H1 (cell line): ENCODE results near the gene HES1. TPM values are rescaled to one million over a fixed set of nuclear protein-coding genes. Genes with fewer than 3 reads are reported as not detected.

ENCODE experiments used
- CTCF ChIA-PET: fragments of 300-600 bp; sonication (Branson Sonifier 250); formaldehyde crosslinking; loops from one replicate; lab custom pipeline; 2021; ENCODE audit not compliant: partially characterized antibody; lab: Charles Lee
- POLR2A ChIA-PET: fragments of 300-600 bp; sonication (Branson Sonifier 250); formaldehyde crosslinking; loops from one replicate; lab custom pipeline; 2021; ENCODE audit warnings: inconsistent platforms; ENCODE audit not compliant: partially characterized antibody; lab: Charles Lee
- DNase-seq, 2 experiments: peaks; one replicate each; pipeline versions ENCODE4 v3.0.0 to v3.0.0-alpha.2; 2010 to 2022; ENCODE audit warnings: low spot score in 2 of 2, low read depth in 1 of 2, mixed read lengths in 1 of 2
- FAIRE-seq: peaks from 2 replicates; lab custom pipeline; 2011; peaks lifted over from hg19 to GRCh38; lab: Jason Lieb, UNC
- H2AFZ ChIP-seq: 2 replicates; pipeline ENCODE4 v1.8.1; 2012; ENCODE audit warnings: low read length, inconsistent platforms
- H2AK5ac ChIP-seq: 2 replicates; pipeline ENCODE4 v1.6.1; 2013; ENCODE audit warnings: low read depth, low read length
- H2BK120ac ChIP-seq: replicated peaks from 2 replicates; pipeline ENCODE3; 2013; ENCODE audit warnings: low read depth, low read length, inconsistent platforms
- H2BK12ac ChIP-seq: 2 replicates; pipeline ENCODE4 v1.6.1; 2013; ENCODE audit warnings: low read depth, low read length
- H2BK15ac ChIP-seq: 2 replicates; pipeline ENCODE4 v1.6.1; 2013; ENCODE audit warnings: low read length
- H2BK20ac ChIP-seq: 2 replicates; pipeline ENCODE4 v1.6.1; 2013; ENCODE audit warnings: low read length
- H2BK5ac ChIP-seq: 2 replicates; pipeline ENCODE4 v1.6.1; 2013; ENCODE audit warnings: low read depth, low read length
- H3K14ac ChIP-seq: 2 replicates; pipeline ENCODE4 v1.6.1; 2013; ENCODE audit warnings: inconsistent platforms; ENCODE audit not compliant: insufficient read length
- H3K18ac ChIP-seq: 2 replicates; pipeline ENCODE4 v1.6.1; 2013; ENCODE audit warnings: low read length; ENCODE audit errors: extremely low read depth
- H3K23ac ChIP-seq: 2 replicates; pipeline ENCODE4 v1.6.1; 2013; ENCODE audit warnings: inconsistent platforms; ENCODE audit not compliant: insufficient read length
- H3K23me2 ChIP-seq: 2 replicates; pipeline ENCODE4 v1.6.1; 2013; ENCODE audit warnings: low read depth, low read length
- H3K27ac ChIP-seq: 2 replicates; pipeline ENCODE4 v1.6.1; 2011; ENCODE audit warnings: low read depth, low read length, inconsistent platforms
- H3K27me3 ChIP-seq, 4 experiments: replicated peaks in 1 of 4; 1 replicate in 1 of 4; 2 replicates in 3 of 4; pipeline versions ENCODE4 v1.6.1 to v1.8.1; 2011 to 2013; ENCODE audit warnings: low read length in 3 of 4, mild to moderate bottlenecking in 3 of 4, inconsistent platforms in 2 of 4, mixed read lengths in 2 of 4, moderate library complexity in 1 of 4; ENCODE audit not compliant: control insufficient read depth in 3 of 4, insufficient read depth in 3 of 4; ENCODE audit errors: extremely low read depth in 1 of 4
- H3K36me3 ChIP-seq, 4 experiments: 2 replicates each; pipeline versions ENCODE4 v1.6.1 to v1.8.1; 2011 to 2013; ENCODE audit warnings: mild to moderate bottlenecking in 4 of 4, low read length in 3 of 4, moderate library complexity in 2 of 4, control low read depth in 1 of 4, inconsistent platforms in 1 of 4; ENCODE audit not compliant: insufficient read depth in 4 of 4, control insufficient read depth in 2 of 4
- H3K4ac ChIP-seq: replicated peaks from 2 replicates; pipeline ENCODE3; 2013; ENCODE audit warnings: low read length, low read depth, mixed read lengths, inconsistent platforms; ENCODE audit not compliant: insufficient read length
- H3K4me1 ChIP-seq, 4 experiments: replicated peaks in 1 of 4; 1 replicate in 1 of 4; 2 replicates in 3 of 4; pipeline versions ENCODE4 v1.6.1 to v1.8.1; 2011 to 2013; ENCODE audit warnings: low read length in 3 of 4, inconsistent platforms in 2 of 4, mixed read lengths in 1 of 4; ENCODE audit not compliant: insufficient read depth in 4 of 4, control insufficient read depth in 3 of 4
- H3K4me2 ChIP-seq, 2 experiments: 2 replicates each; pipeline versions ENCODE4 v1.6.1 to v1.8.1; 2011 to 2013; ENCODE audit warnings: low read depth in 2 of 2, low read length in 2 of 2, control low read depth in 1 of 2, inconsistent platforms in 1 of 2, mild to moderate bottlenecking in 1 of 2; ENCODE audit not compliant: insufficient read depth in 1 of 2
- H3K4me3 ChIP-seq, 4 experiments: fragments of 200-600, 300-600 bp in 1 of 4; sonication (generic), shearing (Covaris generic), sonication (Bioruptor Twin) in 1 of 4; 2 replicates each; pipeline versions ENCODE4 v1.5.1 to v1.8.1; 2011 to 2016; ENCODE audit warnings: low read length in 4 of 4, low read depth in 3 of 4, control low read depth in 2 of 4, inconsistent platforms in 2 of 4, mild to moderate bottlenecking in 2 of 4, mixed read lengths in 1 of 4, moderate library complexity in 1 of 4; ENCODE audit not compliant: insufficient read depth in 2 of 4; ENCODE audit errors: extremely low read depth in 1 of 4
- H3K56ac ChIP-seq: replicated peaks from 2 replicates; pipeline ENCODE3; 2013; ENCODE audit warnings: low read depth, mild to moderate bottlenecking, mixed read lengths, low read length, inconsistent platforms; ENCODE audit not compliant: insufficient read length
- H3K79me1 ChIP-seq: 2 replicates; pipeline ENCODE4 v1.6.1; 2013; ENCODE audit warnings: low read depth, low read length, control low read depth
- H3K79me2 ChIP-seq, 2 experiments: 2 replicates each; pipeline versions ENCODE4 v1.6.1 to v1.8.1; 2012 to 2013; ENCODE audit warnings: low read length in 2 of 2, mild to moderate bottlenecking in 2 of 2, inconsistent platforms in 1 of 2; ENCODE audit not compliant: insufficient read depth in 2 of 2, control insufficient read depth in 1 of 2
- H3K9ac ChIP-seq, 4 experiments: replicated peaks in 1 of 4; 1 replicate in 1 of 4; 2 replicates in 3 of 4; pipeline versions ENCODE4 v1.6.1 to v1.8.1; 2011 to 2013; ENCODE audit warnings: low read depth in 3 of 4, low read length in 3 of 4, control low read depth in 2 of 4, mild to moderate bottlenecking in 2 of 4, moderate library complexity in 2 of 4, inconsistent platforms in 1 of 4; ENCODE audit errors: extremely low read depth in 1 of 4
- H3K9me3 ChIP-seq, 2 experiments: 2 replicates each; pipeline versions ENCODE4 v1.6.1 to v1.8.1; 2012 to 2013; ENCODE audit warnings: mild to moderate bottlenecking in 2 of 2, moderate library complexity in 2 of 2, control low read depth in 1 of 2, inconsistent platforms in 1 of 2, low read depth in 1 of 2, low read length in 1 of 2, mixed read lengths in 1 of 2; ENCODE audit not compliant: insufficient read depth in 2 of 2
- H4K20me1 ChIP-seq, 2 experiments: replicated peaks in 1 of 2; 2 replicates each; pipeline versions ENCODE3 to v1.8.1; 2011 to 2013; ENCODE audit warnings: inconsistent platforms in 2 of 2, low read length in 2 of 2, mild to moderate bottlenecking in 1 of 2; ENCODE audit not compliant: insufficient read depth in 2 of 2, control insufficient read depth in 1 of 2
- H4K5ac ChIP-seq: 2 replicates; pipeline ENCODE4 v1.6.1; 2013; ENCODE audit warnings: low read length, low read depth, mixed read lengths, inconsistent platforms; ENCODE audit not compliant: insufficient read length
- H4K8ac ChIP-seq: 2 replicates; pipeline ENCODE4 v1.8.0; 2013; ENCODE audit warnings: mild to moderate bottlenecking, moderate library complexity, low read length, inconsistent platforms; ENCODE audit not compliant: insufficient read depth; ENCODE audit errors: extremely low read depth
- H4K91ac ChIP-seq: replicated peaks from 2 replicates; pipeline ENCODE3; 2013; ENCODE audit warnings: low read length, mixed read lengths, inconsistent platforms; ENCODE audit not compliant: insufficient read length
- CHD1 ChIP-seq: IDR thresholded peaks from 2 replicates; pipeline ENCODE4 v1.6.1; 2012; ENCODE audit warnings: low read depth, low read length, improper control_type of control experiment
- CREB1 ChIP-seq: IDR thresholded peaks from 2 replicates; pipeline ENCODE4 v1.6.1; 2012; ENCODE audit warnings: inconsistent platforms
- EZH2 ChIP-seq: fragments of 200-600 bp; sonication (generic); IDR thresholded peaks from 2 replicates; pipeline ENCODE4 v1.7.1; 2012; ENCODE audit warnings: low read depth, mild to moderate bottlenecking, moderate library complexity, low read length, inconsistent platforms; ENCODE audit not compliant: severe bottlenecking
- FOSL1 ChIP-seq: IDR thresholded peaks from 2 replicates; pipeline ENCODE4 v1.6.1; 2011; ENCODE audit warnings: mild to moderate bottlenecking, low read depth, low read length, moderate library complexity; ENCODE audit not compliant: insufficient read depth
- KDM1A ChIP-seq: fragments of 200-600, 300-600 bp; sonication (generic); IDR thresholded peaks from 2 replicates; pipeline ENCODE4 v1.7.1; 2016; ENCODE audit warnings: mild to moderate bottlenecking, low read length, borderline replicate concordance
- RNF2 ChIP-seq: fragments of 200-900, 300-1000 bp; sonication (generic); IDR thresholded peaks from 2 replicates; pipeline ENCODE4 v1.7.1; 2016; ENCODE audit warnings: borderline replicate concordance, low read depth, mild to moderate bottlenecking, antibody characterized with exemption, low read length; ENCODE audit not compliant: poor library complexity, severe bottlenecking; ENCODE audit errors: missing control alignments
- SAP30 ChIP-seq: fragments of 300-600 bp; sonication (generic); IDR thresholded peaks from 2 replicates; pipeline ENCODE4 v1.7.1; 2012; ENCODE audit warnings: low read length, moderate library complexity, mild to moderate bottlenecking, inconsistent platforms; ENCODE audit not compliant: insufficient read depth, insufficient replicate concordance
- SUZ12 ChIP-seq: fragments of 200-600 bp; sonication (generic); IDR thresholded peaks from 2 replicates; pipeline ENCODE4 v1.6.1; 2012; ENCODE audit warnings: mild to moderate bottlenecking, inconsistent platforms, low read length, moderate library complexity, mixed read lengths
- TAF7 ChIP-seq: optimal IDR thresholded peaks from 2 replicates; pipeline ENCODE3; 2011; ENCODE audit warnings: low read depth, mild to moderate bottlenecking, inconsistent platforms, low read length, moderate library complexity, borderline replicate concordance
- WGBS, 2 experiments: shearing (Covaris generic) in 1 of 2; methylation state at CpG; one replicate each; pipeline versions ENCODE4 v1.1.6 to v1.1.7; 2013 to 2015; ENCODE audit warnings: low lambda C conversion rate in 2 of 2, mixed read lengths in 2 of 2, inconsistent platforms in 1 of 2, low coverage in 1 of 2, missing lambda C conversion rate in 1 of 2; ENCODE audit not compliant: insufficient replicate concordance in 2 of 2, insufficient coverage in 1 of 2, insufficient read length in 1 of 2; ENCODE audit errors: extremely low coverage in 1 of 2, missing lambda C conversion rate in 1 of 2; 5-methylcytosine and 5-hydroxymethylcytosine counted together
- polyA plus RNA-seq, 7 experiments: library from polyadenylated mRNA; depleted of rRNA in 3 of 7; stranded (reverse) in 5 of 7; unstranded in 2 of 7; fragments of >200 nt in 5 of 7; fragments of 200-250 nt in 2 of 7; gene quantifications; 1 replicate in 5 of 7; 2 replicates in 1 of 7; 4 replicates in 1 of 7; pipeline versions ENCODE4 v1.2.1 to v1.2.3, GENCODE V29; 2011 to 2013; ENCODE audit warnings: missing spikeins in 2 of 7, mixed read lengths in 2 of 7
- total RNA-seq: library from RNA; stranded (reverse); fragmentation: NEBNext Ultra II Directional; extraction: Animal tissue kit (Norgen Biotek cat#: 25700); gene quantifications from 2 replicates; pipeline ENCODE4 v1.2.1, GENCODE V29; 2021
- TF ChIP-seq, protein P1 (sequence below): IDR thresholded peaks from 2 replicates; pipeline ENCODE4 v1.6.1; 2012; ENCODE audit warnings: inconsistent platforms

HES1 gene
- total and polyA plus RNA-seq, 2 of the 8 experiments (the other 6 are each of a cell fraction or from before 2014, with no cell fraction given), result 7.9 to 12.9 TPM

DNA sequence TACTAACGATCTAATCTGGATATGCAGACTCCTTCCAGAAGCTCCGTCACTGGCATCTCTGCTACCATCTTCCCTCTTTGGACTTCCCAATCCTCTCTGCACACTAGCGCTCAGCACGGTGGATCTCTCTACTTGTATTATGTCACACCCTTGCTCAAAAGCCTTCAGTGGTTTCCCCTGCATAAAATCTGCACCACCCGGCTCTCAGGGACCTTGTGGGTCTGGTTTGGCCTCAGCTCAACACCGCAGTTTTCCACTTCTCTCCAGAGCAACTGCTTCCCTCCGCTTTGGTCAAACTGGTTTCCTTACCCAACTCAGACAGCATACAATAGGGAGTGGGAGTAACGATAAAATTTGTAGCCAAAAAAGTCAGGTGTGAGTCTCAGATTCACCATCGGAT is 30.7 kb upstream of the HES1 start:
- ChIA-PET CTCF (interaction anchor here (0.7 to 1.0 kb wide), 2 partner anchors 31 to 142 kb away, joined by 3 to 8 read pairs; no protein-coding TSS in a partner anchor), POLR2A (interaction anchor here (0.6 kb wide), 1 partner anchor 25 kb away, joined by 3 read pairs; no protein-coding TSS in a partner anchor)
- Histone ChIP-seq H2BK20ac (no peak overlapping the region), H3K56ac (no peak overlapping the region), H2AFZ (no peak overlapping the region), H3K18ac (no peak overlapping the region), H3K14ac (no peak overlapping the region), H3K79me2 (no peaks in the 10 kb centered on the region), H2BK15ac (no peak overlapping the region), H2BK120ac (no peak overlapping the region), H3K4me1 (peaks cover 0 to 7% (median 0%) of the 10 kb centered on the region in 4 experiments; a peak in 3 of 7 replicates), H3K4ac (no peak overlapping the region), H3K27ac (no peak overlapping the region), H2BK5ac (no peak overlapping the region), H3K4me2 (no peak overlapping the region), H4K20me1 (no peaks in the 10 kb centered on the region), H3K4me3 (no peak overlapping the region), H3K9me3 (no peaks in the 10 kb centered on the region), H3K9ac (no peak overlapping the region), H3K36me3 (no peaks in the 10 kb centered on the region), H3K23ac (no peak overlapping the region), H2AK5ac (no peak overlapping the region), H2BK12ac (no peak overlapping the region), H3K79me1 (no peaks in the 10 kb centered on the region), H4K91ac (no peak overlapping the region), H3K27me3 (no peaks in the 10 kb centered on the region), H3K23me2 (no peaks in the 10 kb centered on the region), H4K5ac (no peak overlapping the region), H4K8ac (no peak overlapping the region)
- FAIRE-seq, result no peak
- DNase-seq, result no peak
- 91% methylated on average over 9 of the region's 9 CpGs; no CpG with 5 or more reads in 1 of the 2 experiments for WGBS, 2 experiments
- TF ChIP-seq TAF7, result no peak
- no peak for TF ChIP-seq CHD1
- TF ChIP-seq, protein P1, sequence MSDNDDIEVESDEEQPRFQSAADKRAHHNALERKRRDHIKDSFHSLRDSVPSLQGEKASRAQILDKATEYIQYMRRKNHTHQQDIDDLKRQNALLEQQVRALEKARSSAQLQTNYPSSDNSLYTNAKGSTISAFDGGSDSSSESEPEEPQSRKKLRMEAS, result no peak
- no peak for TF ChIP-seq FOSL1
- TF ChIP-seq RNF2, result no peak
- TF ChIP-seq SAP30, result no peak
- no peak for TF ChIP-seq EZH2
- TF ChIP-seq KDM1A, result no peak
- no peak for TF ChIP-seq SUZ12
- TF ChIP-seq CREB1, result no peak
